Uterus (tissue), 2 donors: ENCODE measurements around the gene PSEN1.

Source experiments
- POLR2A ChIP-seq, 2 donors: fragments of 450-650 bp; IDR thresholded peaks; one replicate each; pipeline ENCODE4 v1.6.1; 2016; ENCODE audit warnings: antibody characterized with exemption in 2 of 2, mild to moderate bottlenecking in 1 of 2, moderate library complexity in 1 of 2
- TF ChIP-seq, protein P1 (sequence below), 4 experiments: fragments of 200-600 bp in 2 of 4; fragments of 450-650 bp in 2 of 4; sonication (generic) in 2 of 4; IDR thresholded peaks; one replicate each; pipeline ENCODE4 v1.5.1; 2016 to 2019; ENCODE audit warnings: antibody characterized with exemption in 4 of 4, mild to moderate bottlenecking in 2 of 4, moderate library complexity in 1 of 4

DNA sequence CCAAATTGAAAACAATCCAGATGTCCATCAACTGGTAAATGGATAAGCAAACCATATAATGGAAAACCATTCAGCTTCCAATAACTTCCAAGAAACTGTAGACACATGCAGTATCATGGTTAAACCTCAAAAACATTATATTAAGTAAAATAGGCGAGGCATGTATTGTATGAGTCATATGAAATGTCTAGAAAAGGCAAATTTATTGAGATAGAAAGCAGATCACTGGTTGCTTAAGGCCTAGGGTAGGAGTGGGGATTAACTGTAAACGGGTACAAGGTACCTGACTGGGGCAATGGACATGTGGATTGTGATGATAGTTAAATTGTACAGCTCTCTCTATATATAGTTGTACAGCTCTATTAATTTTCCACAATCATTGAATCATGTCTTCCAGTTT, 79.7 kb downstream of the PSEN1 start:
- TF ChIP-seq POLR2A (IDR thresholded peaks at IDR 0.05) = no peak
- TF ChIP-seq, protein P1, sequence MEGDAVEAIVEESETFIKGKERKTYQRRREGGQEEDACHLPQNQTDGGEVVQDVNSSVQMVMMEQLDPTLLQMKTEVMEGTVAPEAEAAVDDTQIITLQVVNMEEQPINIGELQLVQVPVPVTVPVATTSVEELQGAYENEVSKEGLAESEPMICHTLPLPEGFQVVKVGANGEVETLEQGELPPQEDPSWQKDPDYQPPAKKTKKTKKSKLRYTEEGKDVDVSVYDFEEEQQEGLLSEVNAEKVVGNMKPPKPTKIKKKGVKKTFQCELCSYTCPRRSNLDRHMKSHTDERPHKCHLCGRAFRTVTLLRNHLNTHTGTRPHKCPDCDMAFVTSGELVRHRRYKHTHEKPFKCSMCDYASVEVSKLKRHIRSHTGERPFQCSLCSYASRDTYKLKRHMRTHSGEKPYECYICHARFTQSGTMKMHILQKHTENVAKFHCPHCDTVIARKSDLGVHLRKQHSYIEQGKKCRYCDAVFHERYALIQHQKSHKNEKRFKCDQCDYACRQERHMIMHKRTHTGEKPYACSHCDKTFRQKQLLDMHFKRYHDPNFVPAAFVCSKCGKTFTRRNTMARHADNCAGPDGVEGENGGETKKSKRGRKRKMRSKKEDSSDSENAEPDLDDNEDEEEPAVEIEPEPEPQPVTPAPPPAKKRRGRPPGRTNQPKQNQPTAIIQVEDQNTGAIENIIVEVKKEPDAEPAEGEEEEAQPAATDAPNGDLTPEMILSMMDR (IDR thresholded peaks at IDR 0.05) = no peak
